Activated T-cell treated with anti-CD3 and anti-CD28 coated beads, Interleukin-2, amount 50 U/mL, for 24 hours (primary cell): ENCODE data around the gene DYNC1H1.
"Not testable (repeated sequence)": the region's sequence is repeated elsewhere in the genome, so short reads cannot be mapped to it uniquely, and the experiment has no call there.

Experiments used
- DNase-seq: peaks from one replicate; pipeline ENCODE4 v3.0.0-alpha.2; 2020
- H3K27ac Mint-ChIP-seq: 2 replicates; pipeline ENCODE4 v1.8.0; 2020; ENCODE audit warnings: mild to moderate bottlenecking, mixed read lengths
- H3K27me3 Mint-ChIP-seq: 2 replicates; pipeline ENCODE4 v1.8.0; 2020; ENCODE audit warnings: mixed read lengths
- H3K36me3 Mint-ChIP-seq: 2 replicates; pipeline ENCODE4 v1.8.0; 2020; ENCODE audit warnings: low read depth, mixed read lengths
- H3K4me1 Mint-ChIP-seq: 2 replicates; pipeline ENCODE4 v1.8.0; 2020; ENCODE audit warnings: low read depth, mixed read lengths
- H3K4me3 Mint-ChIP-seq: 2 replicates; pipeline ENCODE4 v1.8.0; 2020; ENCODE audit warnings: mild to moderate bottlenecking, moderate library complexity, mixed read lengths
- H3K9me3 Mint-ChIP-seq: 2 replicates; pipeline ENCODE4 v1.8.0; 2020; ENCODE audit warnings: mixed read lengths

Gene DYNC1H1

GRCh38 chr14:101984831-101985230, 20.5 kb downstream of the DYNC1H1 start:
- not testable (repeated sequence) for DNase-seq, H3K4me3 Mint-ChIP-seq
- H3K36me3 Mint-ChIP-seq = peaks cover 89% of the 10 kb centered on the region

GRCh38 chr14:101985957-101986356, 21.6 kb downstream of the DYNC1H1 start:
- DNase-seq = no peak
- H3K27ac Mint-ChIP-seq = no peak overlapping the region
- no peaks in the 10 kb centered on the region for H3K27me3 Mint-ChIP-seq
- H3K36me3 Mint-ChIP-seq = peaks cover 87% of the 10 kb centered on the region
- H3K4me3 Mint-ChIP-seq = no peak overlapping the region
- H3K4me1 Mint-ChIP-seq = peaks cover 8% of the 10 kb centered on the region
- H3K9me3 Mint-ChIP-seq = no peaks in the 10 kb centered on the region

More at GRCh38 chr14:101984831-101985230, 20.5 kb downstream of the DYNC1H1 start:
- H3K27ac Mint-ChIP-seq, H3K27me3 Mint-ChIP-seq, H3K9me3 Mint-ChIP-seq: not testable (repeated sequence)
- H3K4me1 Mint-ChIP-seq = peaks cover 17% of the 10 kb centered on the region

GRCh38 chr14:101986953-101987352, 22.6 kb downstream of the DYNC1H1 start:
- Mint-ChIP-seq H3K4me1 (peaks cover 8% of the 10 kb centered on the region), H3K27ac (peak overlapping the region; percentile 35), H3K4me3 (no peak overlapping the region), H3K27me3 (no peaks in the 10 kb centered on the region), H3K9me3 (no peaks in the 10 kb centered on the region), H3K36me3 (peaks cover 89% of the 10 kb centered on the region)
- no peak for DNase-seq

DNA sequence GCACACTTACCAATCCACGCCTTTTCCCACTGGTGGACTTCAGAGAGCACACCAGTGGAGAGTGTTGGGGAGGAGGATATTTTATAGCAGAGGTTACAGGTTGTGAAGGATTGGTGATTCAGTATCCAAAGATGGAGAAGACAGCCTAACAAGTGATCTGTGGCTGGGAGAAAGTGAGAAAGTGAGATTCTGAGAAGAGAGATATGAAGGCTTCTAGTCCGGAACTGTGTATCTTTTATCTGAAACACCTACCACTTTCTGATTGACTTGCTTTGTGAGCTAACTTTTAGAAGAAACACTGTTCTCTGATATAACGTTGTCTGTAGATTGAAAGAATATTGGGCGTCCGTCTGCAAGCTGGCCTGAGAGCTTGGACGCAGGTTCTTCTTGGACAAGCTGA, 24.0 kb downstream of the DYNC1H1 start:
- Mint-ChIP-seq H3K4me3 (no peak overlapping the region), H3K27me3 (no peaks in the 10 kb centered on the region), H3K27ac (peak overlapping the region; percentile 73), H3K4me1 (peaks cover 8% of the 10 kb centered on the region), H3K36me3 (peaks cover 90% of the 10 kb centered on the region), H3K9me3 (no peaks in the 10 kb centered on the region)
- no peak for DNase-seq

GRCh38 chr14:101991352-101991751, 27.0 kb downstream of the DYNC1H1 start:
- H3K9me3 Mint-ChIP-seq = no peaks in the 10 kb centered on the region
- no peak for DNase-seq
- peaks cover 95% of the 10 kb centered on the region for H3K36me3 Mint-ChIP-seq
- no peak overlapping the region for H3K4me3 Mint-ChIP-seq
- peaks cover 8% of the 10 kb centered on the region for H3K4me1 Mint-ChIP-seq
- H3K27ac Mint-ChIP-seq = peak overlapping the region; percentile 77
- no peaks in the 10 kb centered on the region for H3K27me3 Mint-ChIP-seq

DNA sequence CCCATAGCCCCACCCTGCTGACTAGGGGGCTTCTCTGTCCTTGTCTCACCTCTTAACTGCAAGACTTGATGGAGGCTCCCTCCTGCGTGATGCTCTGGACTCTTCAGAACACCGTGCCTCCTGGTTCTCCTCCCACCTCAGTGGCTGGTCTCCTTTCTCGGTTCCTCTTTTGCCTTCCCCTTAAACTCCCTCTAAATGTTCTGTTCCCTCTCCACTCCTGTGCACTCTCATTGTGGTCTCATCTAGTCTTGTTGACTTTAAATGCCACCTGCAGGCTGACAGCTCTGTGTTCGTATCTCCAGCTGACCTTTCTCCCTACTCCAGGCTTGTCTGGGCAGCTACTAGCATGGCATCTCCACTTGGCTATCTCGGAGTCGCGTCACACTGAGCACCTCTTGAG, 28.3 kb downstream of the DYNC1H1 start:
- no peaks in the 10 kb centered on the region for H3K27me3 Mint-ChIP-seq
- H3K36me3 Mint-ChIP-seq = peaks cover 95% of the 10 kb centered on the region
- H3K4me1 Mint-ChIP-seq = peaks cover 8% of the 10 kb centered on the region
- peak overlapping the region; percentile 14 for H3K27ac Mint-ChIP-seq
- H3K4me3 Mint-ChIP-seq = no peak overlapping the region
- DNase-seq = no peak
- H3K9me3 Mint-ChIP-seq = no peaks in the 10 kb centered on the region

- Mint-ChIP-seq H3K36me3 (peaks cover 94% of the 10 kb centered on the region), H3K27me3 (no peaks in the 10 kb centered on the region), H3K9me3 (no peaks in the 10 kb centered on the region), H3K4me1 (no peaks in the 10 kb centered on the region), H3K4me3 (no peak overlapping the region), H3K27ac (peak overlapping the region; percentile 3)
- no peak for DNase-seq
Measured at GRCh38 chr14:101997429-101998336, 33.3 kb downstream of the DYNC1H1 start.

DNA sequence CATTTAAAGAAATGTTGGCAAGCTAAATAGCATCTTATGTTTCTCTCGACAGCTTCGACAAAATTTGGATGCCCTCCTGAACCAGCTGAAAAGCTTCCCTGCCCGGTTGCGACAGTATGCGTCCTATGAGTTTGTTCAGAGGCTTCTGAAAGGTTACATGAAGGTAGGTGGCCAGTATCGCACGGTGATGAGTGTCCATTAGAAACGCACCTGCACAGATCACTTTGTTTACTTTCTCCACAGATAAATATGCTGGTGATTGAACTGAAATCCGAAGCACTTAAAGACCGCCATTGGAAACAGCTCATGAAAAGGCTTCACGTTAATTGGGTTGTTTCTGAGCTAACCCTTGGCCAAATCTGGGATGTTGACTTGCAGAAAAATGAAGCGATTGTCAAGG, 36.5 kb downstream of the DYNC1H1 start:
- no peak for DNase-seq
- Mint-ChIP-seq H3K36me3 (peaks cover 91% of the 10 kb centered on the region), H3K27me3 (no peaks in the 10 kb centered on the region), H3K27ac (no peak overlapping the region), H3K9me3 (no peaks in the 10 kb centered on the region), H3K4me1 (no peaks in the 10 kb centered on the region), H3K4me3 (no peak overlapping the region)

DNA sequence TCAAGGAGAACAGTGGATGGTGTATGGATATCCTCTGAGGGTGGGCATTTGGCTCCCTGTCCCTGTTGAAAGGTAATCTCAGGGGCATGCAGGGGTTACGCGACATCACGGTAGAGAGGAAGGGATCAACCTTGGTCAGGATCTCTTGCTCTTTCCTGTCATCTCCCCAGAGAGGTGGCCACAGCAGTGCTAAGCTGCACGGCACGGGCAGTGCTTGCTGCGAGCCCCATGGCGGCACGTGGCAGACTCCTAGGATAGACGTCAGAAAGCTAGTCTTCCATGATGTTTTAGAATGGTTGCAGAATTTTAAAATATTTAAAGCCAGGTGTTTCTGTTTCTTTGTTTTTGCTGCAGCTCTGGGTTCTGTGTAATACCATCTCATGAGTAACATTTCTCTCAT, 41.0 kb downstream of the DYNC1H1 start:
- peaks cover 95% of the 10 kb centered on the region for H3K36me3 Mint-ChIP-seq
- H3K27me3 Mint-ChIP-seq = no peaks in the 10 kb centered on the region
- no peak overlapping the region for H3K4me3 Mint-ChIP-seq
- H3K9me3 Mint-ChIP-seq = no peaks in the 10 kb centered on the region
- H3K27ac Mint-ChIP-seq = peak overlapping the region; percentile 63
- no peaks in the 10 kb centered on the region for H3K4me1 Mint-ChIP-seq
- no peak for DNase-seq

DNA sequence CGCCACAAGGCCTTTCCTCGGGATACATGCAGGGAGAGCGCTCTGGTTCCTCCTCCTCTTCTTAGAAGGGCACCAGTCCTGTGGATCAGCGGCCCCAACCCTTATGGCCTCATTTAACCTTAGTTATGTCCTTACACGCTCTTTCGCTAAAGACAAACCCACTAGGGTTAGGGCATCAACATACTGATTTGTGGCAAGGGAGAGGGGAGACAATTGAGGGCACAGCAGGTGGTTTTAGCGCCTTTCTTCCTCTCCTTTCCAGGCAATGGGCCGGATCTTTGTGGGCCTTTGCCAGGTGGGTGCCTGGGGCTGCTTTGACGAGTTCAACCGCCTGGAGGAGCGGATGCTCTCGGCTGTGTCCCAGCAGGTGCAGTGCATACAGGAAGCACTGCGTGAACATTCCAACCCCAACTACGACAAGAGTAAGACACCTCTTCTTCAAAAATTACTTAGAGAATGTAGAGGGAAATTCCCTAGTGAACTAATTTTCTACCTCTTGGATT, 43.6 kb downstream of the DYNC1H1 start:
- H3K9me3 Mint-ChIP-seq = no peaks in the 10 kb centered on the region
- DNase-seq = no peak
- H3K36me3 Mint-ChIP-seq = peaks cover 97% of the 10 kb centered on the region
- no peaks in the 10 kb centered on the region for H3K4me1 Mint-ChIP-seq
- peak overlapping the region; percentile 27 for H3K27ac Mint-ChIP-seq
- no peak overlapping the region for H3K4me3 Mint-ChIP-seq
- no peaks in the 10 kb centered on the region for H3K27me3 Mint-ChIP-seq

GRCh38 chr14:102008891-102009290, 44.5 kb downstream of the DYNC1H1 start:
- Mint-ChIP-seq H3K27me3 (no peaks in the 10 kb centered on the region), H3K9me3 (no peaks in the 10 kb centered on the region), H3K4me3 (no peak overlapping the region), H3K36me3 (peaks cover 98% of the 10 kb centered on the region), H3K27ac (no peak overlapping the region), H3K4me1 (no peaks in the 10 kb centered on the region)
- no peak for DNase-seq

DNA sequence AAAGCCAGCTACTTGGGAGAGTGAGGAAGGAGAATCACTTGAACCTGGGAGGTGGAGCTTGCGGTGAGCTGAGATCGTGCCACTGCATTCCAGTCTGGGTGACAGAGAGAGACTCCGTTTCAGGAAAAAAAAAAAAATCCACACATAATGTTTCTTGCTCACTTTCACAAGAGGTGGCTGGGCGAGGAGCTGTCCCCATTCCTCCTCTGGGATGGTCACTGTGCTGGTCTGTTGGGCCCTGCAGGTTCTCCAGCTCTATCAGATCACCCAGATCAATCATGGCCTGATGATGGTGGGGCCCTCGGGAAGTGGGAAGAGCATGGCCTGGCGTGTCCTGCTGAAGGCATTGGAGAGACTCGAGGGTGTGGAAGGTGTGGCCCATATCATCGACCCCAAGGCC, 47.3 kb downstream of the DYNC1H1 start:
- Mint-ChIP-seq H3K27me3 (no peaks in the 10 kb centered on the region), H3K27ac (no peak overlapping the region), H3K36me3 (peaks cover 100% of the 10 kb centered on the region), H3K4me3 (no peak overlapping the region), H3K9me3 (no peaks in the 10 kb centered on the region), H3K4me1 (no peaks in the 10 kb centered on the region)
- DNase-seq = no peak

GRCh38 chr14:102012336-102012735, 48.0 kb downstream of the DYNC1H1 start:
- Mint-ChIP-seq H3K27ac (no peak overlapping the region), H3K36me3 (peaks cover 100% of the 10 kb centered on the region), H3K4me3 (no peak overlapping the region), H3K9me3 (no peaks in the 10 kb centered on the region), H3K4me1 (no peaks in the 10 kb centered on the region), H3K27me3 (no peaks in the 10 kb centered on the region)
- no peak for DNase-seq

- no peak for DNase-seq
- no peaks in the 10 kb centered on the region for H3K27me3 Mint-ChIP-seq
- peak overlapping the region; percentile 80 for H3K27ac Mint-ChIP-seq
- H3K9me3 Mint-ChIP-seq = no peaks in the 10 kb centered on the region
- H3K36me3 Mint-ChIP-seq = peaks cover 99% of the 10 kb centered on the region
- H3K4me3 Mint-ChIP-seq = no peak overlapping the region
- H3K4me1 Mint-ChIP-seq = peaks cover 4% of the 10 kb centered on the region
Measured at GRCh38 chr14:102013669-102014200, 49.4 kb downstream of the DYNC1H1 start.

- Mint-ChIP-seq H3K9me3 (no peaks in the 10 kb centered on the region), H3K36me3 (peaks cover 99% of the 10 kb centered on the region), H3K4me3 (no peak overlapping the region), H3K27me3 (no peaks in the 10 kb centered on the region), H3K4me1 (peaks cover 16% of the 10 kb centered on the region), H3K27ac (no peak overlapping the region)
- no peak for DNase-seq
Measured at GRCh38 chr14:102015045-102015685, 50.8 kb downstream of the DYNC1H1 start.
